Spleen (tissue), 11 donors: Measurements from ENCODE around the gene SLC7A5. TPM values are rescaled to one million over a fixed set of nuclear protein-coding genes. Genes with fewer than 3 reads are reported as not detected.

Experiments used
- DNase-seq: peaks from one replicate; pipeline ENCODE4 v3.0.0-alpha.2; 2020
- H3K27ac ChIP-seq, 8 donors: fragments of 200-600 bp; sonication (generic) in 7 of 8; 1 replicate in 4 of 8; 2 replicates in 4 of 8; pipeline versions ENCODE4 v1.5.0 to v1.8.0; 2016 to 2021; ENCODE audit warnings: inconsistent platforms in 4 of 8, mild to moderate bottlenecking in 4 of 8, moderate library complexity in 1 of 8
- H3K27me3 ChIP-seq, 7 donors: fragments of 200-600 bp; sonication (generic) in 6 of 7; replicated peaks in 1 of 7; 1 replicate in 4 of 7; 2 replicates in 3 of 7; pipeline versions ENCODE4 v1.5.0 to v1.8.0; 2016 to 2021; ENCODE audit warnings: inconsistent platforms in 3 of 7, mild to moderate bottlenecking in 1 of 7
- H3K36me3 ChIP-seq, 6 donors: fragments of 200-600 bp; sonication (generic) in 5 of 6; 1 replicate in 4 of 6; 2 replicates in 2 of 6; pipeline versions ENCODE4 v1.5.0 to v1.8.0; 2016 to 2021; ENCODE audit warnings: inconsistent platforms in 2 of 6
- H3K4me1 ChIP-seq, 6 donors: fragments of 200-600 bp; sonication (generic) in 5 of 6; 1 replicate in 3 of 6; 2 replicates in 3 of 6; pipeline versions ENCODE4 v1.5.0 to v1.8.0; 2016 to 2021; ENCODE audit warnings: inconsistent platforms in 3 of 6
- H3K4me3 ChIP-seq, 8 donors: fragments of 200-600 bp; sonication (generic) in 7 of 8; 1 replicate in 4 of 8; 2 replicates in 4 of 8; pipeline versions ENCODE4 v1.5.0 to v1.8.0; 2016 to 2021; ENCODE audit warnings: inconsistent platforms in 4 of 8, mild to moderate bottlenecking in 4 of 8, moderate library complexity in 2 of 8
- H3K9me3 ChIP-seq, 8 donors: fragments of 200-600 bp; sonication (generic) in 7 of 8; 1 replicate in 4 of 8; 2 replicates in 4 of 8; pipeline versions ENCODE4 v1.5.0 to v1.8.0; 2016 to 2021; ENCODE audit warnings: inconsistent platforms in 4 of 8
- POLR2A ChIP-seq, 3 donors: fragments of 450-650 bp; IDR thresholded peaks; one replicate each; pipeline ENCODE4 v1.5.1; 2017; ENCODE audit warnings: antibody characterized with exemption in 3 of 3, mild to moderate bottlenecking in 1 of 3
- POLR2AphosphoS5 ChIP-seq, 3 donors: sonication (generic); formaldehyde crosslinking; IDR thresholded peaks; one replicate each; pipeline ENCODE4 v1.5.1; 2017; ENCODE audit warnings: antibody characterized with exemption in 3 of 3
- WGBS, 5 donors: extraction: QIAGEN DNeasy Blood & Tissue Kit in 3 of 5; methylation state at CpG; one replicate each; pipeline versions ENCODE4 v1.1.5 to v1.1.7; 2013 to 2018; 5-methylcytosine and 5-hydroxymethylcytosine counted together
- intact Hi-C: fragments of 100-400 bp; cut with DNase I; formaldehyde crosslinking; loops from one replicate; pipeline ENCODE4 v1.15.0; 2023; ENCODE audit warnings: low total_unique reads
- polyA plus RNA-seq, 3 donors: library from polyadenylated mRNA; stranded (reverse); fragments of 200-250 nt; gene quantifications; one replicate each; pipeline ENCODE4 v1.2.1, GENCODE V29; 2013
- total RNA-seq, 7 donors: library from RNA; depleted of rRNA in 3 of 7; stranded (reverse); fragments of >200 nt in 3 of 7; fragmentation: NEBNext Ultra II Directional in 4 of 7; extraction: Animal tissue kit (Norgen Biotek cat#: 25700) in 4 of 7; gene quantifications; one replicate each; pipeline versions ENCODE4 v1.1.0 to v1.2.1, GENCODE V29; 2016 to 2021
- TF ChIP-seq, protein P1 (sequence below), 11 experiments: fragments of 200-600 bp in 7 of 11; fragments of 450-650 bp in 4 of 11; sonication (generic) in 4 of 11; IDR thresholded peaks in 8 of 11; conservative IDR thresholded peaks in 3 of 11; 1 replicate in 7 of 11; 2 replicates in 4 of 11; pipeline versions ENCODE4 v1.4.0 to v1.8.0; 2016 to 2021; ENCODE audit warnings: antibody characterized with exemption in 11 of 11, inconsistent platforms in 4 of 11, mild to moderate bottlenecking in 1 of 11
- donor health status: healthy with polysubstance abuse.
- donor health status: DM: no; HTN: no; CAD: no; lungs with moderate emphysema.
- donor health status: DM: no; HTN: no; CAD: no.
- donor health status: Bipolar disorder and iron deficiency.
- donor health status: healthy.
- donor health status: DM: no; HTN: no; CAD: no.
- donor health status: DM: yes; HTN: yes; CAD: no.

Gene SLC7A5
- total and polyA plus RNA-seq, 10 donors: 2.5 to 30.6 (median 17.0) TPM

- H3K4me3 ChIP-seq: no peak overlapping the region
- H3K4me1 ChIP-seq: peaks cover 8 to 66% (median 16%) of the 10 kb centered on the region in 6 donors
- no peak for DNase-seq
- no peaks in the 10 kb centered on the region for H3K27me3 ChIP-seq
- 89 to 98% (median 91%) methylated on average over 13 to 25 of the region's 25 CpGs for WGBS, 5 donors
- TF ChIP-seq POLR2AphosphoS5 (IDR thresholded peaks at IDR 0.05): no peak
- TF ChIP-seq, protein P1, sequence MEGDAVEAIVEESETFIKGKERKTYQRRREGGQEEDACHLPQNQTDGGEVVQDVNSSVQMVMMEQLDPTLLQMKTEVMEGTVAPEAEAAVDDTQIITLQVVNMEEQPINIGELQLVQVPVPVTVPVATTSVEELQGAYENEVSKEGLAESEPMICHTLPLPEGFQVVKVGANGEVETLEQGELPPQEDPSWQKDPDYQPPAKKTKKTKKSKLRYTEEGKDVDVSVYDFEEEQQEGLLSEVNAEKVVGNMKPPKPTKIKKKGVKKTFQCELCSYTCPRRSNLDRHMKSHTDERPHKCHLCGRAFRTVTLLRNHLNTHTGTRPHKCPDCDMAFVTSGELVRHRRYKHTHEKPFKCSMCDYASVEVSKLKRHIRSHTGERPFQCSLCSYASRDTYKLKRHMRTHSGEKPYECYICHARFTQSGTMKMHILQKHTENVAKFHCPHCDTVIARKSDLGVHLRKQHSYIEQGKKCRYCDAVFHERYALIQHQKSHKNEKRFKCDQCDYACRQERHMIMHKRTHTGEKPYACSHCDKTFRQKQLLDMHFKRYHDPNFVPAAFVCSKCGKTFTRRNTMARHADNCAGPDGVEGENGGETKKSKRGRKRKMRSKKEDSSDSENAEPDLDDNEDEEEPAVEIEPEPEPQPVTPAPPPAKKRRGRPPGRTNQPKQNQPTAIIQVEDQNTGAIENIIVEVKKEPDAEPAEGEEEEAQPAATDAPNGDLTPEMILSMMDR (IDR thresholded peaks at IDR 0.05 in 8 of 11, conservative IDR thresholded peaks at IDR 0.05 in 3 of 11): no peak
- no peak for TF ChIP-seq POLR2A (IDR thresholded peaks at IDR 0.05)
- no peak overlapping the region for H3K27ac ChIP-seq
- H3K36me3 ChIP-seq: peaks cover 0 to 75% (median 2%) of the 10 kb centered on the region in 6 donors
- intact Hi-C loops: loop anchor here (10.0 kb wide), 1 partner anchor 72 kb away; no protein-coding TSS in a partner anchor
- no peaks in the 10 kb centered on the region for H3K9me3 ChIP-seq
Observed at GRCh38 chr16:87846705-87847466, 22.4 kb downstream of the SLC7A5 start.

DNA sequence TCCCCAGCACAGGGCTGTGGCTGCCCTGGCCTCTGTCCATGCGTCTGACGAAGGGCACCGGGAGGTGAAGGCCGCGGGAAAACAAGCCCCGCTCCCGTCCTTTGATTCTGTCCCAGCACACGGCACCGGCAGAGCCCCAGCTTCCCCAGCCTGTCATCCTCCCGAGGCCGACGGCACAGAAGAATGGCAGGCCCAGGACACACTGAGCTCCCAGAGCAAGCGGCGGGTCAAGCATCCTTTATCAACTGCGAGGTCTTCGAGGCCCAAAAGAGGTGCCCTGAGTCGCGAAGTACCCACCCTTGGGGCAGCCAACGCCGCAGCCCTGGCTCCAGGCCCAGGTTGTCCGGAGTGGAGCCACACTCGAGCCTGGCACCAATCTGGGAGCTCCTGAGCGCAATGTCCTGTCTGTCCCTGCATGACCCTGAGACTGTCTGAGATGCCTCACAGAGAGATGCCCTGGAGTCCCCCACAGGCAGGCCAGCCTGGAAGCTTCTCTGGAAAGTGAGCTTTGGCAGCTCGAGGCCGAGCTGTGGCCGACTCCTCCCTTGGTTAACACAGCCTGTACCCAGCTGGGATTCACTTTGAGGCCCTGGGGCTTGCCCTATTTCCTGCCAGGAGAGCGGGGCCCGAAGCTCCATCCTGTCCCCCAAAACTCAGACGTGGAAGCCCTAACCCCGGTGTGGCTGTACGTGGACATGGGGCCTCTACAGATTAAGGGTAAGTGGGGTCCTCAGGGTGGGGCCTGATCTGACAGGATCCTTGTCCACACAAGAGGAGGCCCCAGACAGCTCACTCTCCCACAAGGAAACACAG is 23.3 kb downstream of the SLC7A5 start:
- intact Hi-C loops: loop anchor here (10.0 kb wide), 1 partner anchor 71 kb away; no protein-coding TSS in a partner anchor
- WGBS, 5 donors: 65 to 87% (median 84%) methylated on average over 18 to 31 of the region's 31 CpGs
- H3K27me3 ChIP-seq: no peaks in the 10 kb centered on the region
- H3K27ac ChIP-seq: no peak overlapping the region
- H3K36me3 ChIP-seq: peaks cover 0 to 75% (median 2%) of the 10 kb centered on the region in 6 donors
- H3K4me1 ChIP-seq: peaks cover 8 to 58% (median 16%) of the 10 kb centered on the region in 6 donors
- DNase-seq: no peak
- TF ChIP-seq POLR2A (IDR thresholded peaks at IDR 0.05): no peak
- peak in 1 of 3 donors; percentile 48 for TF ChIP-seq POLR2AphosphoS5 (IDR thresholded peaks at IDR 0.05)
- H3K4me3 ChIP-seq: no peak overlapping the region
- H3K9me3 ChIP-seq: no peaks in the 10 kb centered on the region

DNA sequence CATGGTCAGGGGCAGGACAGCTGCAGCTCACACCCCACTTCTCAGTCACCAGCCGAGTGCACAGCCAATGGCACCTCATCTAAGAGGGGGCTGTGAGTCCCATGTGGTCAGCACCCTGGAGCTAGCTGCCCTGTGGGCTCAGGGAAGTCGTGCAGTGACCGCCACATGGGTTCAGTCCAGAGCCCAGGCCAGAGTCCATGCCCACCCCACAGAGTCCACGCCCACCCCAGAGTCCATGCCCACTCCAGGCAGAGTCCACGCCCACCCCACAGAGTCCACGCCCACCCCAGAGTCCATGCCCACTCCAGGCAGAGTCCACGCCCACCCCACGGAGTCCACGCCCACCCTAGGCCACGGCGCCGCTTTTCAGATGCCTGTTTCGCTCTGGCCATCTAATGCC is 24.1 kb downstream of the SLC7A5 start:
- H3K27ac ChIP-seq: no peak overlapping the region
- intact Hi-C loops: loop anchor here (10.0 kb wide), 1 partner anchor 70 kb away; no protein-coding TSS in a partner anchor
- H3K36me3 ChIP-seq: peaks cover 0 to 75% (median 2%) of the 10 kb centered on the region in 6 donors
- no peak for DNase-seq
- TF ChIP-seq, protein P1 (IDR thresholded peaks at IDR 0.05 in 8 of 11, conservative IDR thresholded peaks at IDR 0.05 in 3 of 11): no peak
- TF ChIP-seq POLR2A (IDR thresholded peaks at IDR 0.05): no peak
- no peak for TF ChIP-seq POLR2AphosphoS5 (IDR thresholded peaks at IDR 0.05)
- no peaks in the 10 kb centered on the region for H3K9me3 ChIP-seq
- no peak overlapping the region for H3K4me3 ChIP-seq
- H3K27me3 ChIP-seq: no peaks in the 10 kb centered on the region
- 89 to 94% (median 89%) methylated on average over 12 to 13 of the region's 13 CpGs for WGBS, 5 donors
- H3K4me1 ChIP-seq: peaks cover 5 to 55% (median 11%) of the 10 kb centered on the region in 6 donors

GRCh38 chr16:87844809-87845208 is 24.5 kb downstream of the SLC7A5 start:
- DNase-seq: no peak
- no peak overlapping the region for H3K27ac ChIP-seq
- no peaks in the 10 kb centered on the region for H3K27me3 ChIP-seq
- H3K9me3 ChIP-seq: no peaks in the 10 kb centered on the region
- H3K4me1 ChIP-seq: peaks cover under 1 to 55% (median 7%) of the 10 kb centered on the region in 6 donors
- peaks cover 0 to 76% (median 4%) of the 10 kb centered on the region in 6 donors for H3K36me3 ChIP-seq
- WGBS, 5 donors: 79 to 97% (median 93%) methylated on average over 11 to 13 of the region's 13 CpGs
- intact Hi-C loops: loop anchor here (10.0 kb wide), 1 partner anchor 70 kb away; no protein-coding TSS in a partner anchor
- TF ChIP-seq, protein P1 (IDR thresholded peaks at IDR 0.05 in 8 of 11, conservative IDR thresholded peaks at IDR 0.05 in 3 of 11): no peak
- TF ChIP-seq POLR2A (IDR thresholded peaks at IDR 0.05) (no peak), POLR2AphosphoS5 (IDR thresholded peaks at IDR 0.05) (no peak)
- H3K4me3 ChIP-seq: no peak overlapping the region
